Measurements from ENCODE around the gene OLIG3. TPM values are rescaled to one million over a fixed set of nuclear protein-coding genes. Genes with fewer than 3 reads are reported as not detected.

Gene OLIG3
- total and polyA plus RNA-seq, 8 donors = 0.07 to 0.13 TPM; not detected in 6

DNA sequence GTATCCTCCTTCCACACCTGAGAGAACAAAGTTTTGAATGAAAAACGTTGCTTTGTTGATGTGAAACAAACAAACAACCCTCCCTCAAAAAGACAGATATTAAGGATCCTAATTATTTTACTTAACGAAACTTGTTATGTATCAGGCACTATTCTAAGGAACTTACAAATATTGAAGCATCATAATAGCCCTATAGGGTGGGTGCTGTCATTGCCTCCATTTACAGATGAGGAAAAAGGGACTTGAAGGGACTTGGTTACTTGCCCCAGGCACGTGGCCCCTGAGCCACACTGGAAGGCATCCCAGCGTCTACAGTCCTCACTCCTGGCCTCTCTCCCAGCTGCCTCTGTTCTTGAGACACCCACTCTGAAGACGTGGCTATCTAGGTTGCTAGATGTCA, 20.2 kb upstream of the OLIG3 start:
- no peaks in the 10 kb centered on the region for H3K36me3 ChIP-seq
- no peaks in the 10 kb centered on the region for H3K4me1 ChIP-seq
- H3K27ac ChIP-seq = no peak overlapping the region
- no peak overlapping the region for H3K4me3 ChIP-seq
- DNase-seq (no peak), ATAC-seq (no peak), FAIRE-seq (no peak)
- no peaks in the 10 kb centered on the region for H3K9me3 ChIP-seq
- peaks cover 0 to 8% (median 4%) of the 10 kb centered on the region in 4 donors for H3K27me3 ChIP-seq
- intact Hi-C loops (cut with DNase I) = no loop called here
- WGBS, 2 donors = 35 to 38% methylated on average over 5 of the region's 5 CpGs
- TF ChIP-seq, protein P1, sequence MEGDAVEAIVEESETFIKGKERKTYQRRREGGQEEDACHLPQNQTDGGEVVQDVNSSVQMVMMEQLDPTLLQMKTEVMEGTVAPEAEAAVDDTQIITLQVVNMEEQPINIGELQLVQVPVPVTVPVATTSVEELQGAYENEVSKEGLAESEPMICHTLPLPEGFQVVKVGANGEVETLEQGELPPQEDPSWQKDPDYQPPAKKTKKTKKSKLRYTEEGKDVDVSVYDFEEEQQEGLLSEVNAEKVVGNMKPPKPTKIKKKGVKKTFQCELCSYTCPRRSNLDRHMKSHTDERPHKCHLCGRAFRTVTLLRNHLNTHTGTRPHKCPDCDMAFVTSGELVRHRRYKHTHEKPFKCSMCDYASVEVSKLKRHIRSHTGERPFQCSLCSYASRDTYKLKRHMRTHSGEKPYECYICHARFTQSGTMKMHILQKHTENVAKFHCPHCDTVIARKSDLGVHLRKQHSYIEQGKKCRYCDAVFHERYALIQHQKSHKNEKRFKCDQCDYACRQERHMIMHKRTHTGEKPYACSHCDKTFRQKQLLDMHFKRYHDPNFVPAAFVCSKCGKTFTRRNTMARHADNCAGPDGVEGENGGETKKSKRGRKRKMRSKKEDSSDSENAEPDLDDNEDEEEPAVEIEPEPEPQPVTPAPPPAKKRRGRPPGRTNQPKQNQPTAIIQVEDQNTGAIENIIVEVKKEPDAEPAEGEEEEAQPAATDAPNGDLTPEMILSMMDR (IDR thresholded peaks at IDR 0.05) = no peak

DNA sequence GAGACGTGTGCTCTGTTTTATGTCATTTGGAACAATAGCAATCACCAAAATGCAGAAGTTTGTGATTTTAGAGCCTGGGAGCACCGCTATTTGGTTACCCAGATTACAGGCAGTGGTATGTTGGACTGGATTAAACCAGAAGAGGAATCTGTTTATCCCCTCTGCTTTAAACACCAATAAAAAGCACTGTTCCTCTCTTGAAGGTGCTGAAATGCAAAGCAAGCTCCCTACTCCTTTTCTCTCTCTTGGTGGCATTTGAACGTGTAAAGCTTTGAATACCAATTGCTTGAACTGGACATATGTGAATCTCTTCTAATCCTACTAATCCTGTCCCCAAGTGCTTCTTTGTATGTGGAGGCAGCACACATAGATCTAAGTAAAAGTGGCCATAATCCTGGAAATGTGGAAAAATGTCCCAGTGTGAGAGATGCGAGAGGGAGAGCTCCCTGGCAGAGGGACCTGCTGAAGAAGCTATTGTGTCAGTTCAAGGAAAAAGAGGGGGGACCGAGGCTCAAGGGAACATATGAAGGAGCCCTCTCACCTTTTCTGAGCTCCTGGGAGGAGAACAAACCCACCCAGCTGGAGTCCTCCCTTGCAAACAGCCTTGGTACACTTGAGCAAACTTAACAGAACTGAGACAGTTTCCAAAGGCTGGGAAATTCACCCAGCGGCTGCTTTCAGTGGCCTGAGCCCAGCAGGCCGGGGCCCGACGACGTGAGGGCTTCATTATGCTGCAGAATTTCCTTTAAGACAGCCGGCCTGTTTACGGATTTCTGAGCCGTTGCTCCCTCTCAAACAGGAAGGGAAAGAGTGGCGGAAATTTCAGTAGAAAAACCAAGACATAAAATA, 18.8 kb upstream of the OLIG3 start:
- ATAC-seq (no peak), DNase-seq (no peak), FAIRE-seq (no peak)
- Histone ChIP-seq H3K4me1 (no peaks in the 10 kb centered on the region), H3K27me3 (peaks cover 0 to 8% (median 4%) of the 10 kb centered on the region in 4 donors), H3K4me3 (no peak overlapping the region), H3K36me3 (no peaks in the 10 kb centered on the region), H3K9me3 (no peaks in the 10 kb centered on the region), H3K27ac (no peak overlapping the region)
- TF ChIP-seq, protein P1 (IDR thresholded peaks at IDR 0.05) = no peak
- 32 to 35% methylated on average over 14 of the region's 14 CpGs for WGBS, 2 donors
- intact Hi-C loops (cut with DNase I) = no loop called here

DNA sequence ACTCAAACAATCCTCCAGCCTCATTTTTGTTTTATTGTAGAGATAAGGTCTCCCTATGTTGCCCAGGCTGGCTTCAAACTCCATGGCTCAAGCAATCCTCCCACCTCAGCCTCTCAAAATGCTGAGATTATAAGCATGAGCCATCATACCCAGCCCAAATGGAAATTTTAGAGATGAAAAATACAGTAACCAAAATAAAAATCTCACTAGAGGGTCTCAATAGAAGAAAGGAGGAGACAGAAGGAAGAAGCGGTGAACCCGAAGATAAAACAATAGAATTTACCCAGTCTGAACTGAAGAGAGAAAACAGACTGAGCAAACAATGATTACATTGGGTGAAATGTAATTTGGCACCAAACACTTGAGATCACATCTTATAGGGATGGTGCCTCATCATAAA, 16.7 kb upstream of the OLIG3 start:
- DNase-seq (no peak), ATAC-seq (no peak), FAIRE-seq (no peak)
- Histone ChIP-seq H3K27ac (no peak overlapping the region), H3K36me3 (no peaks in the 10 kb centered on the region), H3K4me3 (no peak overlapping the region), H3K9me3 (no peaks in the 10 kb centered on the region), H3K4me1 (no peaks in the 10 kb centered on the region), H3K27me3 (peaks cover 0 to 7% (median 2%) of the 10 kb centered on the region in 4 donors)
- WGBS, 2 donors = 69 to 87% methylated on average over 2 of the region's 2 CpGs
- intact Hi-C loops (cut with DNase I) = no loop called here
- TF ChIP-seq, protein P1 (IDR thresholded peaks at IDR 0.05) = no peak

DNA sequence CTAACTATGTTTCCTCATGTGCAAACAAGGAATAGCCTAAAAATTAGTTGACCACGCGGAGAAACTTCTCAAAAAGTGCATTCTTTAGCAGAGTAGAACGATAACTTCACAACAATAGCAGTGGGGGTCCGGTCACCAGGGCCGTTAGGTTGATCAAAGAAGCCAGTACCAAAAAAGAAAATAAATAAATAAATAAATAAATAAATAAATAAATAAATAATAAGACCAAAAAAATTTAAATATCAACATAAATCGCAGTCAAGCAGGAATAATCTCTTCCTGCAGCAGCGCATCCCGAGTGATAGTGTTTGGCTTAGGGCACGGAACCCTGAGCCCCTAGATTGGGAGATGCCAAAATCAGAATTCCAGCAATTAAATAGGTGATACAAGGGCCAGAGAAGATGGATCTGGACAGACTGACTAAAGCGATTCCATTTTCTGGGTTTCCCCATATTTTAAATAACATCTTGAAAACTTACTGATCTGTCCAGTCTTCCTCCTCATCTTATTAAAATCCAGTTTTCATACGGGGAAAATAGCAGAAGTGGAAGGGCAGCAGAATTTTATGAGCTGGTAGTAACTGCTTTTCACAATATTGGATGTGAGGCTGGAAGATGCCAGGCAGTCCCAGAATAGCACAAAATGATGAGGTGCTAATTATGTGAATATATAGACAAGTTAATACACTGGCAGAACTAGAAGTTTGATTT, 4.4 kb upstream of the OLIG3 start:
- WGBS, 2 donors = 23 to 24% methylated on average over 11 of the region's 11 CpGs
- Histone ChIP-seq H3K4me3 (no peak overlapping the region), H3K27ac (no peak overlapping the region), H3K9me3 (no peaks in the 10 kb centered on the region), H3K4me1 (peaks cover 0 to 7% (median 5%) of the 10 kb centered on the region in 3 donors), H3K36me3 (no peaks in the 10 kb centered on the region), H3K27me3 (peaks cover 6 to 71% (median 28%) of the 10 kb centered on the region in 4 donors)
- DNase-seq (no peak), ATAC-seq (no peak), FAIRE-seq (no peak)
- intact Hi-C loops (cut with DNase I) = no loop called here
- TF ChIP-seq, protein P1 (IDR thresholded peaks at IDR 0.05) = no peak
